Transverse colon (tissue), 4 donors: Measurements from ENCODE around the gene FNIP2. TPM values are rescaled to one million over a fixed set of nuclear protein-coding genes. Genes with fewer than 3 reads are reported as not detected.

Source experiments
- DNase-seq: peaks from one replicate; pipeline ENCODE4 v3.0.0-alpha.2; 2019
- H3K27ac ChIP-seq, 4 donors: fragments of 200-600 bp; sonication (generic); 2 replicates each; pipeline ENCODE4 v1.5.1; 2016 to 2018; ENCODE audit warnings: inconsistent platforms in 4 of 4
- H3K27me3 ChIP-seq: fragments of 200-600 bp; sonication (generic); 2 replicates; pipeline ENCODE4 v1.5.1; 2017; ENCODE audit warnings: inconsistent platforms
- H3K36me3 ChIP-seq, 4 donors: fragments of 200-600 bp; sonication (generic); 2 replicates each; pipeline ENCODE4 v1.5.1; 2017 to 2019; ENCODE audit warnings: inconsistent platforms in 4 of 4
- H3K4me1 ChIP-seq, 4 donors: fragments of 200-600 bp; sonication (generic); 2 replicates each; pipeline ENCODE4 v1.5.1; 2017 to 2020; ENCODE audit warnings: inconsistent platforms in 4 of 4
- H3K4me3 ChIP-seq, 4 donors: fragments of 200-600 bp; sonication (generic); 1 replicate in 1 of 4; 2 replicates in 3 of 4; pipeline versions ENCODE4 v1.5.1 to v1.6.1; 2017 to 2019; ENCODE audit warnings: inconsistent platforms in 4 of 4
- H3K9me3 ChIP-seq, 2 donors: fragments of 200-600 bp; sonication (generic); 2 replicates each; pipeline ENCODE4 v1.5.1; 2017 to 2019; ENCODE audit warnings: inconsistent platforms in 2 of 2
- EP300 ChIP-seq: sonication (generic); formaldehyde crosslinking; IDR thresholded peaks from one replicate; pipeline ENCODE4 v1.6.1; 2017; ENCODE audit warnings: antibody characterized with exemption, low read depth
- POLR2A ChIP-seq: fragments of 450-650 bp; IDR thresholded peaks from one replicate; pipeline ENCODE4 v1.6.1; 2016; ENCODE audit warnings: antibody characterized with exemption, mild to moderate bottlenecking, moderate library complexity
- POLR2AphosphoS5 ChIP-seq, 3 donors: sonication (generic); formaldehyde crosslinking; IDR thresholded peaks; one replicate each; pipeline ENCODE4 v1.6.1; 2016; ENCODE audit warnings: antibody characterized with exemption in 3 of 3
- WGBS, 2 donors: methylation state at CpG; one replicate each; pipeline ENCODE4 v1.1.5; 2018; ENCODE audit warnings: low coverage in 1 of 2; 5-methylcytosine and 5-hydroxymethylcytosine counted together
- in situ Hi-C, 4 donors: fragments of 200-750 bp; cut with MboI; loops; one replicate each; pipeline versions ENCODE4 v1.15.0 to v1.15.1; 2017; ENCODE audit warnings: low sequenced_read_pairs in 3 of 4, low pct_ligation_motif_present in 1 of 4, low pct_unique_long_range_greater_than_20kb in 1 of 4
- intact Hi-C: fragments of 100-400 bp; cut with DNase I; formaldehyde crosslinking; loops from one replicate; pipeline ENCODE4 v1.15.1; 2023; ENCODE audit warnings: low total_unique reads
- total RNA-seq, 4 donors: library from RNA; depleted of rRNA; stranded (reverse); fragments of >200 nt; gene quantifications; one replicate each; pipeline ENCODE4 v1.1.0, GENCODE V29; 2016
- TF ChIP-seq, protein P1 (sequence below), 5 experiments: fragments of 200-600 bp in 3 of 5; fragments of 450-650 bp in 2 of 5; sonication (generic) in 3 of 5; IDR thresholded peaks; 1 replicate in 2 of 5; 2 replicates in 3 of 5; pipeline ENCODE4 v1.5.1; 2016 to 2017; ENCODE audit warnings: antibody characterized with exemption in 5 of 5, inconsistent platforms in 3 of 5, mild to moderate bottlenecking in 2 of 5, moderate library complexity in 1 of 5

FNIP2 gene
- total RNA-seq, 4 donors from 2014 or later, result 47.2 to 105 (median 64.0) TPM

- 80 to 83% methylated on average over 2 of the region's 2 CpGs for whole genome bisulfite sequencing, 2 donors
- H3K4me1 ChIP-seq, result peaks cover 0 to 28% (median 9%) of the 10 kb centered on the region in 4 donors
- no peak overlapping the region for H3K27ac ChIP-seq
- H3K4me3 ChIP-seq, result no peak overlapping the region
- H3K27me3 ChIP-seq, result no peaks in the 10 kb centered on the region
- no peak for DNase-seq
- peaks cover 0 to 26% (median 7%) of the 10 kb centered on the region in 4 donors for H3K36me3 ChIP-seq
- no peak for TF ChIP-seq POLR2A
- TF ChIP-seq EP300, result no peak
- TF ChIP-seq, protein P1, sequence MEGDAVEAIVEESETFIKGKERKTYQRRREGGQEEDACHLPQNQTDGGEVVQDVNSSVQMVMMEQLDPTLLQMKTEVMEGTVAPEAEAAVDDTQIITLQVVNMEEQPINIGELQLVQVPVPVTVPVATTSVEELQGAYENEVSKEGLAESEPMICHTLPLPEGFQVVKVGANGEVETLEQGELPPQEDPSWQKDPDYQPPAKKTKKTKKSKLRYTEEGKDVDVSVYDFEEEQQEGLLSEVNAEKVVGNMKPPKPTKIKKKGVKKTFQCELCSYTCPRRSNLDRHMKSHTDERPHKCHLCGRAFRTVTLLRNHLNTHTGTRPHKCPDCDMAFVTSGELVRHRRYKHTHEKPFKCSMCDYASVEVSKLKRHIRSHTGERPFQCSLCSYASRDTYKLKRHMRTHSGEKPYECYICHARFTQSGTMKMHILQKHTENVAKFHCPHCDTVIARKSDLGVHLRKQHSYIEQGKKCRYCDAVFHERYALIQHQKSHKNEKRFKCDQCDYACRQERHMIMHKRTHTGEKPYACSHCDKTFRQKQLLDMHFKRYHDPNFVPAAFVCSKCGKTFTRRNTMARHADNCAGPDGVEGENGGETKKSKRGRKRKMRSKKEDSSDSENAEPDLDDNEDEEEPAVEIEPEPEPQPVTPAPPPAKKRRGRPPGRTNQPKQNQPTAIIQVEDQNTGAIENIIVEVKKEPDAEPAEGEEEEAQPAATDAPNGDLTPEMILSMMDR (IDR thresholded peaks at IDR 0.05), result no peak
- H3K9me3 ChIP-seq, result no peaks in the 10 kb centered on the region
- intact Hi-C loops, result no loop called here
- in situ Hi-C loops, result no loop called here
Measured at GRCh38 chr4:158835226-158836001, 66.6 kb downstream of the FNIP2 start.

- in situ Hi-C loops, result no loop called here
- 80 to 100% methylated on average over 1 of the region's 1 CpG for WGBS, 2 donors
Measured at GRCh38 chr4:158836002-158836369, 67.2 kb downstream of the FNIP2 start.

GRCh38 chr4:158836828-158837449 lies 68.1 kb downstream of the FNIP2 start:
- Histone ChIP-seq H3K9me3 (no peaks in the 10 kb centered on the region), H3K4me1 (peaks cover 0 to 22% (median 9%) of the 10 kb centered on the region in 4 donors), H3K27me3 (no peaks in the 10 kb centered on the region), H3K4me3 (no peak overlapping the region), H3K36me3 (peaks cover 0 to 26% (median 4%) of the 10 kb centered on the region in 4 donors), H3K27ac (peak overlapping the region in 3 of 4 donors; percentile 44 to 61 (median 55))
- 78 to 84% methylated on average over 1 to 4 of the region's 4 CpGs for WGBS, 2 donors
- TF ChIP-seq EP300 (no peak), POLR2AphosphoS5 (IDR thresholded peaks at IDR 0.05) (no peak), POLR2A (no peak)
- TF ChIP-seq, protein P1 (IDR thresholded peaks at IDR 0.05), result no peak
- in situ Hi-C loops, result no loop called here
- DNase-seq, result no peak
- intact Hi-C loops, result no loop called here

More at GRCh38 chr4:158836002-158836369, 67.2 kb downstream of the FNIP2 start:
- Histone ChIP-seq H3K4me1 (peaks cover 0 to 28% (median 9%) of the 10 kb centered on the region in 4 donors), H3K9me3 (no peaks in the 10 kb centered on the region), H3K36me3 (peaks cover 0 to 26% (median 7%) of the 10 kb centered on the region in 4 donors), H3K27ac (no peak overlapping the region), H3K27me3 (no peaks in the 10 kb centered on the region), H3K4me3 (no peak overlapping the region)
- intact Hi-C loops, result no loop called here
- TF ChIP-seq EP300 (no peak), POLR2A (no peak), POLR2AphosphoS5 (IDR thresholded peaks at IDR 0.05) (no peak)
- TF ChIP-seq, protein P1 (IDR thresholded peaks at IDR 0.05), result no peak
- no peak for DNase-seq

- 63 to 73% methylated on average over 2 of the region's 2 CpGs for WGBS, 2 donors
- Histone ChIP-seq H3K36me3 (peaks cover 0 to 19% (median under 1%) of the 10 kb centered on the region in 4 donors), H3K4me1 (peaks cover 0 to 18% (median 8%) of the 10 kb centered on the region in 4 donors), H3K27me3 (no peaks in the 10 kb centered on the region), H3K9me3 (no peaks in the 10 kb centered on the region), H3K4me3 (no peak overlapping the region), H3K27ac (peak overlapping the region; percentile 40 to 61 (median 50))
- DNase-seq, result no peak
- TF ChIP-seq POLR2A (no peak), POLR2AphosphoS5 (IDR thresholded peaks at IDR 0.05) (no peak), EP300 (no peak)
- intact Hi-C loops (no loop called here), in situ Hi-C loops (no loop called here)
Measured at GRCh38 chr4:158837527-158838141, 68.8 kb downstream of the FNIP2 start.
